HG03457 (cell line): Measurements from ENCODE around the gene TRAF3IP3.
A peak's percentile ranks its signal among the peaks of the same experiment; 100 is the strongest.

Experiments used
- ATAC-seq: cut with Tn5 transposase; IDR thresholded peaks from one replicate; pipeline ENCODE4 v1.9.1; 2021; ENCODE audit warnings: moderate number of reproducible peaks; ENCODE audit not compliant: unreplicated experiment

TRAF3IP3 gene, protein sequence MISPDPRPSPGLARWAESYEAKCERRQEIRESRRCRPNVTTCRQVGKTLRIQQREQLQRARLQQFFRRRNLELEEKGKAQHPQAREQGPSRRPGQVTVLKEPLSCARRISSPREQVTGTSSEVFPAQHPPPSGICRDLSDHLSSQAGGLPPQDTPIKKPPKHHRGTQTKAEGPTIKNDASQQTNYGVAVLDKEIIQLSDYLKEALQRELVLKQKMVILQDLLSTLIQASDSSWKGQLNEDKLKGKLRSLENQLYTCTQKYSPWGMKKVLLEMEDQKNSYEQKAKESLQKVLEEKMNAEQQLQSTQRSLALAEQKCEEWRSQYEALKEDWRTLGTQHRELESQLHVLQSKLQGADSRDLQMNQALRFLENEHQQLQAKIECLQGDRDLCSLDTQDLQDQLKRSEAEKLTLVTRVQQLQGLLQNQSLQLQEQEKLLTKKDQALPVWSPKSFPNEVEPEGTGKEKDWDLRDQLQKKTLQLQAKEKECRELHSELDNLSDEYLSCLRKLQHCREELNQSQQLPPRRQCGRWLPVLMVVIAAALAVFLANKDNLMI

DNA sequence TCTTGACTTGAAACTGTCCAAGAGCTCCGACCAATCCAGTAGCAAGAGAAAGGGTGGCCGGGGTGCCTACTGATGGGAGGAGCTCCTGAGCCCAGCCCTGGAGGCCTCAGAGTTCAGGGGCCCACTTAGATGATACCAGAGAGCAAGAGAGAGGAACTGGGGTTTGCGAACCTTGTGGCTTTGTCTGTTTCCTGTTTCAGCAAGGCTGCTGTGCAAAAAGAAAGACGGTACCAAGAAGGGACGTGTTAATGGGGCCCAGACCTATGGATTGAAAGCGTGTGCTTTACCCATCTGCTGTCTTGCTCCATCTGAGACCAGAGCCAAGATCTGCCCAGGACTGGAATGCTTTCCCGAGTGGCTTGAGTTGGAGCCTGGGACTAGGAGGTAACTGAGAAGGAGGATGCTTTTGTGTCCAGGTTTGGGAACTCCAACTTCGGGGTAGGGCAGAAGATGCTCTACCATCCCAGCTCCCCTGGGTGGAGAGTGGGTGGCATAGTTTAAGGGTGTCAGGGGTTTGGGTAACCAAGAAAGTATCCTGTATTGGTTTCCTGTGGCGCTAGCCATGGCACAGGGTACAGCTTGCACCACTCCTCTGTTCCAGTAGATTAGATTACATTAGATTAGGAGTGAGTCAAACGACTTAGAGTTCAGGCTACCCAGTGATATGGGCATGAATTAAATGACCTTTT, at the start of gene TRAF3IP3:
TSS of gene TRAF3IP3 (plus strand) at position 128 of the 689 bp plus-strand sequence. CDS start 3,987 bp downstream, outside the sequence.
- peak; percentile 66 for ATAC-seq

DNA sequence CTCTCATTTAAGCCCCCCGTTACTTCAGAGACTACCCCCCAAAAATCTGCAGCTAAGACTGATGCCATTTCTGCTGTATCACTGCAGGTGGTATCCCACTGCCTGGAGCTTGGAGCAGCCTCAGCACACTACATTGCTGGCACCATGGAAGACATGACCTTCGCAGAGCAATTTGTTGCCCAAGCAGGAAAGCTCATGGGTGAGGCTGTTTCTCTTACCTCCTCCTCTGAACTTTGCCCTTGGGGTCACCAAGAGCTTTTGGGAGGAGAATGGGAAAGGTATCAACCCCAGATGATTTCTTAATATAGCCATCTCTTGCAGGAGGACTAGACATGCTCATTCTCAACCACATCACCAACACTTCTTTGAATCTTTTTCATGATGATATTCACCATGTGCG, 49.2 kb upstream of the TRAF3IP3 start:
- ATAC-seq, result no peak

DNA sequence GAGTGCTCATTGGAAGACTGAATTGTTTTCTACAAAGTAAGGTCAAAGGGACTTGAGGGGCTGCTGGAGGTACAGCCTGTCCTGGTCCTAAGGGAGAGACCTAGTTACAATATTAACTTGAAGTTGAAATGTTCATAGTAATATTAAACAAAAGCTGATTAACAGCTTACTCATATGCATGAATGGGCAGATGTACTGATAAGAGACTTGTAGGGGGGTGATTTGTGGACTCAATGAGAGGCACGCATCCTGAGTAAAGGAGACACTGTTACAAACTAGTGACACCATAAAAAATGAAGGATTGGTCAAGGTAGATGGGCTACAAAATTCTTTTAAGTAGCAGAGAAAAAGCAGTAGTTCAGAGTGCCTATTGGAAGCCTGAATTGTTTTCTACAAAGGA, 48.5 kb upstream of the TRAF3IP3 start:
- no peak for ATAC-seq

DNA sequence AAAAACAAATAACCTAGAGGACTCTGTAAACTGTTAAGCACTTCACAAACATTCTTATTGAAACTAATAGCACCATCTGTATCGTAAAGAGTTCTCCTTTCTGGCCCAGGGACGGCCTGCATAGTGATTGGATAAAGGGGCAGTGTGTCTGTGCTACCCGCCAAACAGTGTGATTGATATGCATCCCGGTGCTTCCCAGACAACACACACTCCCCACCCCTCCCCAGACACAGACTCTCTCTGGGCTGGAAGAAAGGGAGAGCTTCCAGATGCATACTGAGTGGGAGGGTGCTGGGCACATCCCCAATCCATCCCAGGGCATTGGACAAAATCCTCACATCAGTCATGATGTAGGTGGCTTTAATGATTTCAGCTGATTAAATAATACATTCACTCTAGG, 47.6 kb upstream of the TRAF3IP3 start:
- no peak for ATAC-seq

DNA sequence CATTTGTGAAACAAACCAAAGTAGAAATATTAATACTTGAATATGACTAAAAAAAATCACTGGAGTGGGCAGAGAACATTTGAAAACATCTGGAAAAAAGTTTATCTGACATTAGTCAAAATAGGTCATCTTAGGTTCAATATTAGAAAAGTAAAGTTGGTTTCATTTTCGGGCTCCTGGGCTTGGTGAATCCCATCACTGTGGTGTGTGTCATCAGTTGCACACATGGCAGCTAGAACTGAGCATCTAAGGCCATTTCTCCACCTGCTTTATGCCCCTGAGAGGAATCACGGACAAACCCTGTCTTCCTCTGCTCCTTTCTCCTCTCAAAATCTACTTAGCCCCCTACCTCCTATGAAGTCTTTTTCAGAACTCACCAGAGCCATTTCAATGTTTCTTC, 45.8 kb upstream of the TRAF3IP3 start:
- ATAC-seq, result no peak

DNA sequence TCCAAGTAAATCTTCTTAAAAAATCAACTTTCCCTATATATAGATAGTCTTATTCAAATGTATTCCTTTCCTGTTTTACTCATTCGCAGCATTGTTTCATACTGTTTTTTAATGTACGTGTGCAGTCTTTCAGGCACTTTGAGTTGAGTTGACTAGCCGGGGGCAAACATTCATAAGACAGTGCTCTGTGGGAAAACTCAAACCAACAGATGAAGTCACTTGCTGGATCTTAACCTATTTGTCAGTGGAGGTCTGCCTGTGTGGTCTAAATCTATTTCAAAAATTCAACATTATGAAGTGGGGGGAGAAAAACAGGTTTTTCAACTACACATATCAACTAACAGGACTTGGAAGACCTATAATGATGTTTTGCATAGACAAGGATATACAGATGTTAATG, 45.0 kb upstream of the TRAF3IP3 start:
- ATAC-seq, result no peak

DNA sequence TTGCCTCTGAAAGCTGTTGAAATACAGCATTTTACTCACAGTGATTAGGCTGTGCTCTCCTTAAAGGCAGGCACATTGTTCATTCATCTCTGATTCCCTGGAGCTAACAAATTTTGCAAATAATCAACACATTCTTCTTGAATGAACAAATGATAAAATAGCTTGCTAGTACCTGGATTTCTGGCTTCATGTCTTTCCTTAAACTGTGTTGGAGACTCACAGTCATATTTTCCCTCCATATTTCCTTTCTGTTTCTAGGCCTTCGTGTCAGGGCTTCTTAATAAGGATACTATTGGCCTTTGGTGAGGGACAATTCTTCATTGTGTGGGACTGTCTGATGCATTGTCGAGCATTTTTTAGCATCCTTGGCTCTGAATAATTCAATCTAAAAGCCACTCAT, 41.5 kb upstream of the TRAF3IP3 start:
- ATAC-seq, result no peak

DNA sequence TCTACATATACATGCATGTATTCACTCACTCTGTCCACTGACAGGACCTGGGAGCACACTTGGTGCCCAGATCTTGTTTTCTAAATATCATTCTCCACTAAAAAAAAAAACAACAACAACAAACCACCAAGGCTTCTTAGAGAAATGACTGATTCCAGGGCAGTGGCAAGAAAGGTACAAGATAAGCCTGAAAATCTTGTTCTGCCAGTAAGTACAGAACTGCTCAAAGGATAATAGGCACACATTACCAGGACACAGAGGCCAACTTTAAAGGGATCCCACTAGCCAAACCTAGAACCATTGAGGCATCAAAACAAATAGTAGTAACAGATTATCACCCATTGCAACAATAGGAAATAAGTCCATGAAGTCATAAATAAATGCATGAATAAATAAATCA, 40.5 kb upstream of the TRAF3IP3 start:
- ATAC-seq, result no peak

DNA sequence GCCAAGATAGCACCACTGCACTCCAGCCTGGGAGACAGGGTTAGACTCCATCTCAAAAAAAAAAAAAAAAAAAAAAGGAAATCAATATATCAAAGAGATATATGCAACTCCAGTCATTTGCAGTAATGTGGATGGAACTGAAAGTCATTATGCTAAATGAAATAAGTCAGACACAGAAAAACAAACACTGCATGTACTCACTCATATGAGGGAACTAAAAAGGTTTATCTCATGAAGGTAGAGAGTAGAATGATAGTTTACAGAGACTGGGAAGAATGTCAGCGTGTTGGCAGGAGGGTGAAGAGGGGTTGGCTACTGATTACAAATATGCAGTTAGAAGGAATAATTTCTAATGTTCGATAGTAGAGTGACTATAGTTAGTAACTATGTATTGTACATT, 38.0 kb upstream of the TRAF3IP3 start:
- ATAC-seq, result no peak

DNA sequence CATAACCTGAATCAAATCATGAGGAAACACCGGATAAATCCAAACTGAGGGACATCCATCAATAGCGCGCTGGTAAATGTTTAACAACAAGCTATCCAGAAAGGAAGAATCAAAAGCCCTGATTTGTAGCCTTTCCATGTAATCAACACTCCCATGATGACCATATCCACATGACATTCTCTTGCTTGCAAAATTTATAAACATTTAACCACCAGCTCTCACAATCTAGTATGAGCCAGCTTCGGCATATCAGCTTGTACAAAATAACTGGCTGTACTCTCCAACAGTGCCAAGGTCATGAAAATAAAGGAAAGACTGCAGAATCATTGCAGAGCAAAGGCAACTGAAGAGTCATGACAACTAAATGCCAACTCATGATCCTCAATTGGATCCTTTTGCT, 35.5 kb upstream of the TRAF3IP3 start:
- ATAC-seq, result no peak

DNA sequence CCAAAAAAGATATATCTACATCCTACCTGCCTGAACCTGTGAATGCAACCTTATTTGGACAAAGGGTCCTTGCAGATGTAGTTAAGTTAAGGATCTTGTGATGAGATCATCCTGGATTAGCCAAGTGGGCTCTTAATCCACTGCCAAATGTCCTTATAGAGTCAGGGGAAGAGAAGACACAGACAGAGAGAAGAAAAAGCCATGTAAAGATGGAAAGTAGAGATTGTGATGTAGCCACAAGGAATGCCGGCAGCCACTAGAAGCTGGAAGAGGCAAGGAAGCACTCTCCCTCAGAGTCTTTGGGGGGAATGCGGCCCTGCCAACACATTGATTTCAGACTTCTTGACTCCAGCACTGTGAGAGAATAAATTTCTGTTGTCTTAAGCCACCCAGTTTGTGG, 35.0 kb upstream of the TRAF3IP3 start:
- ATAC-seq, result no peak

DNA sequence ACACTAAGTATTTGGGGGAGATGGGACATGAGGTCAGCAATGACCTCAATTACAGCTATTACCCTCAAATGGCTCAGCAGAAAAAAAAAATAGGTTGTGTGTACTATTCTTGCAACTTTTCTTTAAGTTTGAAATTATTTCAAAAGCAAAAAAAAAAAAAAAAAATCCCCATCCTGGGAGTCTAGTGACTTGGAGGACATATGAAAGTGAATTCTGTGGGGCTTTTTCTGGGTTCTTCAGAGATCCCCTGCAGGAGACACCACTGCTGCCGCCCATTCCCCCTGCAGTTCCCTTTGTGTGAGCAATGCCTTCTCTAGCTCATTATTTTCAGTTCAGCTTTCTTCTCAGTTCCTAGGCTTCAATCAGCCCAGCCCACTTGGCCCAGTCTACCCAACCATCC, 34.5 kb upstream of the TRAF3IP3 start:
- ATAC-seq, result no peak

DNA sequence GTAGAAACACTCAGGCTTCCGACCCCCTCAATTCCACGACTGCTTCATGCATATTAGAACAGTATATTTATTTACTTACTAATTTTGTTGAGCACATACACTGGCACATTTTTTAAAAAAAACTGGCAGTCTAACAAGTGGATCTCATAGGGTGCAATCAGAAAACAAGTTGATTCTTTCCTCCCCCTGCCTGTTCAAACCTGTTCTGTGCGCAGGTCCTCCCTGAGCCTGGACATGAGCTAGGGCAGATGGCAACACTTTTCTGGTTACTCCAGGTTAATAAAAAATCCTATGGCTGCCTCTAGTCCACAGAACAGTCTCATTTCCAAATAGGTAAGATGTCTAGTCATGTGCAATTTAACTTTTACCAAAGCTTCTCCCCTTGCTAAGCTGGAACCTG, 32.6 kb upstream of the TRAF3IP3 start:
- no peak for ATAC-seq

DNA sequence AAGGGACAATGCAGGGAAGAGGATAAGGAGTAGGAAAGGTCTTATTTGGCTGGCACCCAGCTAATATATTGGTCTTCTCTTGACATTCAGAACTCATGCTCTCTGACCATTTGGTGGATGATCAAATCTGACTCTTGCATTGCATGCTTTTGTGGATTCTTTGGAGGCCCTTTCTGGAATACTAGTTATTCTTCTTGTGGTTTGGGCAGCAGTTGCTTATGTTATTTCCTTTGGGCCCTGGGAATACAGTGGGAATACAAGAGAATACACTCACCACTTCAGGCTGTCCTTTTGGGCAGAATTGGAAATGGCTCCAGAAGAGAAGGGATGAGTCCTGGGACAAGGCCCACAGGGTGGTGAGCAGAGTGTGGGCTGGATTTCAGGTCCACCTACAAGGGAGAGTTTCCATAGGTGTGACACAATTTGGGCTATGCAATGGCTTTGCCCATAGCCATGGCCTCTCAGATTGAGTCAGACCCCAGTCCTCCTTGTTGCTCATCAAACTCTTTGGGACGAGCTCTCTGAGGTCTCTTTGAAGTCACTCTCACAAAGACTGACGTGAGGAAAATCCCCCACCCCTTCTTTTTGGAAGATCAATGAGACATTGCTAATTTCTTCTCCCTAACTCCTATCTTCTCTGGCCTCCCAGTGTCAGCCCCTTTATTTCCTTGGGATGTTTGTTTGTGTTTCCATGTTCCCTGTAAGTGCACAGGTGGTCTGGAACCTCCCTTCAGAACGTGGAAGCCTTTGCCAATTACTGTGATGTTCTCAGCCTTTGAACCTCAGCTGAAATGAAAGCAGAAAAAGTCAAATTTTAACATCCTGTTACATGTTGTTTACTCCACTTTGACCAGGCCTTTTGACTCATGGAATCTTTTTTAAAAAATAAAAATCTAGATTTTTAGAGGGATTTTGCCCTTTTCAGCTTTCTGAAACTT, 31.8 kb upstream of the TRAF3IP3 start:
- no peak for ATAC-seq

DNA sequence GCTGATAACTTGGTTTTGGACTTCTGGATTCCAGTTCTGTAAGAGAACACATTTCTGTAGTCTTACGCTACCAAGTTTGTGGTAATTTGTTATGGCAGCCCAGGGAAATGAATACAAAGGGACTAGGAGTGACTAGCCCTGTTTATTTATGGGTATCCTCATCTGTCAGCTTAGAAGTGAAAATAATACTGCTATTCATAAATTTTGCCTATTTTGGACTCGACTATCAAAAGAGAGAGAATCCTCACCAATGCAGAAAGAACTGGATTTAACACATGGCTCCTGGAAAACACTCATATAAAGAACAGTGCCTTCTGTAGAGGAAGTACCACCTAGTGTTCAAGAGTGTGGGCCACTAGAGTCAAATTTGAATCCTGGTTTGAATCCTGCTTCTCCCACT, 28.6 kb upstream of the TRAF3IP3 start:
- ATAC-seq, result no peak

DNA sequence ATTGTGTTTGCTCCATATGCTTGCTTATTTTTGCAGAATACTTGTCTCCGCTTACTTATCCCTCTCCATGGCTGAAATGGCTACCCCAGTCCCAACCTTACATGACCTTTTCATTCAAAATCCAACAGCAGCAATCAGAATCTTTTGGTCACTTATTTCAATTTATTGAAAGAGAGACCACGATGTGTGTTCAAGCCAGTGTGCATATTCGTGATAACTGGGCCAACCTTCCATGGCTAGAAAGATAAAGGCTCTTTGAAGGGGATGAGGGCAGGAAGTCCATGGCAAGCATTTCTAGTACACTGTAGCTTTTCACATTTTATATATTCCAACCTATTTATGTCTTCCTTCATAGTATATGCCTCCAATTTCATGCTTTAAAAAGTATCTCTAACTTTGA, 28.1 kb upstream of the TRAF3IP3 start:
- no peak for ATAC-seq

DNA sequence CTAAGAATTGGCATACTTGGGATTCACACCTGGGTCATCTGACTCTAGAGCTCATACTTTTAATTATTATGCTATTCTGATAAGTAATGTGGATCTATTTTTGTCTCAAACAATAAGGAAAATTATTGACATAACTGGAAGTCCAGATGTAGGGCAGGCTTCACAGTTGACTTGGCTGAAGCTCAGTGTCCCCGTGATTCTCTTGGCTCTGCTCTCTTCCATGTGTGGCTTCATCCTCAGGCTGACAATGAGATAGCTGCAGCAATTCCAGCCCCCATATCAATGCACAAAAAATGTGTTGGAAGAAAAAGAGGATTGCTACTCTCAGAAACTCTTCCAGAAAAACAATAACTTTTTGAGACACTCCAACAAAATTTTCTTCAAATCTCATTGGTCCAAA, 27.4 kb upstream of the TRAF3IP3 start:
- ATAC-seq, result no peak

DNA sequence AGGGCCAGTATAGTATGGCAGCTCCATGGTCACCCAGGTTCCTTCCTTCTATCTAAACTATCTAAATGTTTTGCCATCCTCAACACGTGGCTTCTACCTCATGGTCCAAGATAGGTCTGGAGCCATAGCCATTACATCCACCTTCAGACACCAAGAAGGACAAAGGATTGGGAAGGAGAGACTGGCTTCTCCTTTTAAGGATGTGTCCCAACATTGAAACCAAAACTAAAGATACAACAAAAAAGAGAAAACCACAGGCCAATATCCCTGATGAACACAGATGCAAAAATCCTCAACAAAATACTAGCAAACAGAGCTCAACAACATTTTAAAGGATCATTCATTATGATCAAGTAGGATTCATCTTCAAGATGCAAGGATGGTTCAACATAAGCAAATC, 26.4 kb upstream of the TRAF3IP3 start:
- ATAC-seq, result no peak

DNA sequence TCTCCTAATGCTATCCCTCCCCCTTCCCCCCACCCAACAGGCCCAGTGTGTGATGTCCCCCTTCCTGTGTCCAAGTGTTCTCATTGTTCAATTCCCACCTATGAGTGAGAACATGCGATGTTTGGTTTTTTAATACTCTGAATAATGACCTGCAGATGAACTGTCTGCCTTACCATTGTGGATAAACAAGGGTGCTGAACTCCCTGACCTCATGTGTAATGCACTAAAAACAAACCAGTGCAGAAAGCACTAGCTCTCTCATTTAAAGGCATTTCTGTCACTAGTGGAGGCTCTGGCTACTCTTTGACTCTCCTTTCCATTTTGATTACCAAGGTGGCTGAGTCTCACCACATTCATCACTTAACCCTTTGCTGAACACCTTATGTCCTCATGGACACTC, 23.1 kb upstream of the TRAF3IP3 start:
- no peak for ATAC-seq

DNA sequence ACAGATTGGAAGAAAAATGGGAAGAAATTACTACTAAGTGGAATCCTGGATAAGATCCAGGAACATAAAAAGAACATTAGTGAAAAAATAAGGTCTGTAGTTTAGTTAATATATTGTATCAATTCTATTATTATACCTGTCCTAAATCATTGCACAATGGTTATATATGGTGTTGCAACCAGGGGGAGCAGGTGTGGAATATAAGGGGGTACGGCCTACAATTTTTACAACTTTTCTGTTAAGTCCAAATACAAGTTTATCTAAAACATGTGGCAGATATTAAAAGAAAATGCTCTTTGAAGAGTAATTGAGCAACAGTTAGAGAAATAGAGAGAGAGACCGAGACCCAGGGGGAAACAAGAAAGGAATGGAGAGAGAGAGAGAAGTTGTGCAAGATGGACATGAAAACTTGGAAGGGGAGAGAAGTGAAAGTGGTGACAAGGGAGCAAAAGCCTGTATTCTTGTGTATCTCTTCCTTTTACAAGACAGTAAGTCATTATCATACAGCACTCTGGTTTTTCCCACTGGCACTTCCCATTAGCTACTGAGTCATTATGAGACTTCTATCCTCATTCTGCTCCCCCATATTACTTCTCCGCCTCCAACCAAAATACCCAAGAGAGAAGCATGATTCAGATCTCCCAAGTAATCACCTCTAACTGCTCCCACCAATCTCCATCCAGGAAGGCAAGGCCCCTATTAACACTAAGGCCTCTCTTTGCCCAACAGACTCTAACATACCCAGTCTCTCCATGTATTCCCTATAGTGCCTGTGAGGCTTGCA, 22.3 kb upstream of the TRAF3IP3 start:
- ATAC-seq, result no peak
